ENCODE measurements around the gene PRIMPOL.
"Not testable (repeated sequence)": the region's sequence is repeated elsewhere in the genome, so short reads cannot be mapped to it uniquely, and the experiment has no call there.

The PRIMPOL gene, protein sequence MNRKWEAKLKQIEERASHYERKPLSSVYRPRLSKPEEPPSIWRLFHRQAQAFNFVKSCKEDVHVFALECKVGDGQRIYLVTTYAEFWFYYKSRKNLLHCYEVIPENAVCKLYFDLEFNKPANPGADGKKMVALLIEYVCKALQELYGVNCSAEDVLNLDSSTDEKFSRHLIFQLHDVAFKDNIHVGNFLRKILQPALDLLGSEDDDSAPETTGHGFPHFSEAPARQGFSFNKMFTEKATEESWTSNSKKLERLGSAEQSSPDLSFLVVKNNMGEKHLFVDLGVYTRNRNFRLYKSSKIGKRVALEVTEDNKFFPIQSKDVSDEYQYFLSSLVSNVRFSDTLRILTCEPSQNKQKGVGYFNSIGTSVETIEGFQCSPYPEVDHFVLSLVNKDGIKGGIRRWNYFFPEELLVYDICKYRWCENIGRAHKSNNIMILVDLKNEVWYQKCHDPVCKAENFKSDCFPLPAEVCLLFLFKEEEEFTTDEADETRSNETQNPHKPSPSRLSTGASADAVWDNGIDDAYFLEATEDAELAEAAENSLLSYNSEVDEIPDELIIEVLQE

DNA sequence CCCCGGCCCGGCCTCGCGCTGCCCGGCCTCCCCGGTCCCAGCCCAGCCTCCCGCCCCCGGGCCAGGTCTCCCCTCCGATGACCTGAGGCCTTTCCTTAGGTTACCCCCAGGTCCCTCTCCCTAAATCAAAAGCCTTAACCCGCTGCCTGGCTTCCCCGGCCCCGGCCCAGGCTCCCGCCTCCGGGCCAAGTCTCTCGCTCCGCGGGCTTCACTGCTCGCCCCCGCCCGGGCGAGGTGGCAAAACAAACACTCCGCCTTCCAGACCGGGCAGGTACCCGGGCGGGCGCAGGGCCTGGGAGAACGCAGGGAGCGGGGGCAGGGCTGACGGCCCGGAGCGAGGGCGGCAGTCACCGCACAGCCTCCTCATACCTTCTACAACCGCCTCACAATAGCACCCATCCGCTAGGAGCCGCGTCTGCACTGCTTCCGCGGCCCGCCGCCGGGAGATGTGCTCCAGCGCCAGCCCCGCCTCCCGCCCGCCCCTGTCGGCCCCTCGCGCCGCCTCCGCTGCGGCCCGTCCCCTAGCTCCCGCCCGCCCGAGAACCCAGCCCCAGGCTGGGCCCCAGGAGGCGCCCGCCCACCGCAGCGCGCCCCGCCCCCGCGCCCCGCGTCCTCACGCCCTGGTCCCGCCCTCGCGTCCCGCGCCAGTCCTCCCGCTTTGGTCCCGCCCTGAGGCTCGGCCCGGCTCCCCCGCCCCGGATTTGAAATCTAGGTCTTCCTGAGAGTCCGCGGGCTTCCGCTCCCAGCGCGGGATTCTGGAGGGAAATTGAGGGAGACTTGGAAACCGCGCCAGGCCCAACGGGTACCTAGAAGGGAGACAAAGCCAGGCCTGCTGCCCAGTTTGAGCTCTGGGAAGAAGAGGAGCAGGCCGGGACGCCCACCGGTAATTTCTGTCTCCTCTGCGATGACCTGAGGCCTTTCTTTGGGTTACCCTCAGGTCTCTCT, at the start of gene PRIMPOL, which contains the start of gene CASP3:
Gene PRIMPOL (plus strand): TSS at position 713 of the 945 bp plus-strand sequence. CDS start 7,403 bp downstream, outside the sequence.
Gene CASP3 (minus strand): TSS at position 422 of the 945 bp plus-strand sequence. CDS start 10,994 bp downstream, outside the sequence.
- FAIRE-seq, result no peak

DNA sequence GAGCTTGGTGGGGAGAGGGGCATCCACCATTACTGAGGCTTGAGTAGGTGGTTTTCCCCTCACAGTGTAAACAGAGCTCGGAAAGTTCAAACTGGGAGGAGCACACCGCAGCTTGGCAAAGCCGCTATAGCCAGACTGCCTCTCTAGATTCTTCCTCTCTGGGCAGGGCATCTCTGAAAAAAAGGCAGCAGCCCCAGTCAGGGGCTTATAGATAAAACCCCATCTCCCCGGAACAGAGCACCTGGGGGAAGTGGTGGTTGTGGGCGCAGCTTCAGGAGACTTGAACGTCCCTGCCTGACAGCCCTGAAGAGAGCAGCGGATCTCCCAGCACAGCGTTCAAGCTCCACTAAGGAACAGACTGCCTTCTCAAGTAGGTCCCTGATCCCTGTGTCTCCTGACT, 48.6 kb upstream of the PRIMPOL start:
- FAIRE-seq, result not testable (repeated sequence)

DNA sequence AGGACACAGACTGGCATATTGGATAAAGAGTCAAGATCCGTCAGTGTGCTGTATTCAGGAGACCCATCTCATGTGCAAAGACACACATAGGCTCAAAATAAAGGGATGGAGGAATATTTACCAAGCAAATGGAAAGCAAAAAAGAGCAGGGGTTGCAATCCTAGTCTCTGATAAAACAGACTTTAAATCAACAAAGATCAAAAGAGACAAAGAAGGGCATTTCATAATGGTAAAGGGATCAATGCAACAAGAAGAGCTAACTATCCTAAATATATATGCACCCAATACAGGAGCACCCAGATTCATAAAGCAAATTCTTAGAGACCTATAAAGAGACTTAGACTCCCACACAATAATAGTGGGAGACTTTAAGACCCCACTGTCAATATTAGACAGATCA, 46.7 kb upstream of the PRIMPOL start:
- not testable (repeated sequence) for FAIRE-seq

DNA sequence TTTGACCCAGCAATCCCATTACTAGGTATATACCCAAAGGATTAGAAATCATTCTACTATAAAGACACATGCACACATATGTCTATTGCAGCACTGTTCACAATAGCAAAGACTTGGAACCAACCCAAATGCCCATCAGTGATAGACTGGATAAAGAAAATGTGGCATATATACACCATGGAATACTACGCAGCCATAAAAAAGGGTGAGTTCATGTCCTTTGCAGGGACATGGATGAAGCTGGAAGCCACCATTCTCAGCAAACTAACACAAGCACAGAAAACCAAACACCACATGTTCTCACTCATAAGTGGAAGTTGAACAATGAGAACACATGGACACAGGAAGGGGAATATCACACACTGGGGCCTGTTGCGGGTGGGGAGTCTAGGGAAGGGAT, 42.1 kb upstream of the PRIMPOL start:
- not testable (repeated sequence) for FAIRE-seq

DNA sequence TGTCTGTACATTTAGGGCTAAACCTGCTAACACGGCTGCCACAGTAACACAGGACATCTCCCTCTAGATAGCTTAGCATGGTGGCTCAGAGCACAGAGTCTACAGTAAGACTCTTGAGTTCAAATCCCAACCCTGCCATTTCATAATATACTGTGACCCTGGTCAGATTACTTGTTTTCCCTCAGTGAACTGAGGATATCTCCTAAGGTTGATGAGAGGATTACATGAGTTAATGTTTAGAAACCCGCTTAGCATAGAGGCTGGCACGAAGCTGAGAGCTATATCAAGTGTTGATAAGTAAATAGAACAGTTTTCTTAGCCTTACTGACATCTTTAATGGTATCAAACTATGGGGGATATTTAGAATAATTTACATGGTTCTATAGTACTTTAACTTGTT, 37.5 kb upstream of the PRIMPOL start:
- no peak for FAIRE-seq

DNA sequence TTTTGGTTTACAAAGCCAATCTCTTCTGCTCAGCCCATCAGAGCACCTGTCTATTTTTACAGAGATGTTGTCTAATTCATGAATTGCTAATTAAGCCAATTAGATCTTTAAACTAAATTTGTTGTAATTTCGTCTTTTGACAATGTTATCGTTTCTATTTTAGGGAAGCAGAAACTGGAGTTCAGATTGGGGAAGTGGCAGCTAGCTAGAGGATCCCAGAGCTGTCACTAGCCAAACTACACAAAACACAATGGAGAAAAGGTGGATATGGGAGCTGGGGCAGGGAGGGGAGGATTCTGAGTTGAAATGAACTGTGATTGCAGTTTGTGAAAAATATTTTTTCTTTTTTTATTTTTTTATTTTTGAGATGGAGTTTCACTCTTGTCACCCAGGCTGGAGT, 36.1 kb upstream of the PRIMPOL start:
- FAIRE-seq, result no peak

DNA sequence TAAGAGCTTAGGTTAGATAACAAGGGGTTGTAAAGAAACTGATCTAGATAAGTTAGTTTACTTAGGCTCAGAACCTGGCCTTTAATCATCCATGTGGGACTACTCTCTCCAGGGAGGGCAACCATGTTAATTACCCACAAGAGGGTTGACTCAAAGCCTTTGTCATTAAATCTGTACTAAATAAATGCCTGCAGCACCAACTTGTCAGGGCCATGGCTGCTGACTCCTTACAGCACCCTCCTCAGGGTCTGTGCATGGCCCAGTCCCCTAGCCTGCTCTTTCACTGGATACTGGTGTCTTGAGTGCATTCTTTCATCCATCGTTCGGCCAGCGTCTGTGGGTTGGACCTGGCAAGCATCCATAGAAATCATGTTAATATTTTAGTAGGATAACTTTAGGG, 35.0 kb upstream of the PRIMPOL start:
- FAIRE-seq, result no peak

DNA sequence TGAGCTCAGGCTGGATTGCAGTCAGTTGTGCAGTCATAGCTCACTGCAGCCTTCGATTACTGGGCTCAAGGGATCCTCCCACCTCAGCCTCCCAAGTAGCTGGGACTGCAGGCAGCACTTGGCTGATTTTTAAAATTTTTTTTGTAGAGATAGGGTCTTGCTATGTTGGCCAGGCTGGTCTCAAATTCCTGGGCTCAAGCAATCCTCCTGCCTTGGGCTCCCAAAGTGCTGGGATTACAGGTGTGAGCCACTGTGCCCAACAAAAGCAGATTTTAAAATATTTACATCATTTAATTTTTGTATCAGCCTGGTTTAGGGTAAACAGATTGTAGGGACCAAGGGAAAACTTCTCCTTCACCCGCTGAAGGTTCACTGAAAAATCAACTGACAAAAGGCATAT, 33.4 kb upstream of the PRIMPOL start:
- not testable (repeated sequence) for FAIRE-seq

DNA sequence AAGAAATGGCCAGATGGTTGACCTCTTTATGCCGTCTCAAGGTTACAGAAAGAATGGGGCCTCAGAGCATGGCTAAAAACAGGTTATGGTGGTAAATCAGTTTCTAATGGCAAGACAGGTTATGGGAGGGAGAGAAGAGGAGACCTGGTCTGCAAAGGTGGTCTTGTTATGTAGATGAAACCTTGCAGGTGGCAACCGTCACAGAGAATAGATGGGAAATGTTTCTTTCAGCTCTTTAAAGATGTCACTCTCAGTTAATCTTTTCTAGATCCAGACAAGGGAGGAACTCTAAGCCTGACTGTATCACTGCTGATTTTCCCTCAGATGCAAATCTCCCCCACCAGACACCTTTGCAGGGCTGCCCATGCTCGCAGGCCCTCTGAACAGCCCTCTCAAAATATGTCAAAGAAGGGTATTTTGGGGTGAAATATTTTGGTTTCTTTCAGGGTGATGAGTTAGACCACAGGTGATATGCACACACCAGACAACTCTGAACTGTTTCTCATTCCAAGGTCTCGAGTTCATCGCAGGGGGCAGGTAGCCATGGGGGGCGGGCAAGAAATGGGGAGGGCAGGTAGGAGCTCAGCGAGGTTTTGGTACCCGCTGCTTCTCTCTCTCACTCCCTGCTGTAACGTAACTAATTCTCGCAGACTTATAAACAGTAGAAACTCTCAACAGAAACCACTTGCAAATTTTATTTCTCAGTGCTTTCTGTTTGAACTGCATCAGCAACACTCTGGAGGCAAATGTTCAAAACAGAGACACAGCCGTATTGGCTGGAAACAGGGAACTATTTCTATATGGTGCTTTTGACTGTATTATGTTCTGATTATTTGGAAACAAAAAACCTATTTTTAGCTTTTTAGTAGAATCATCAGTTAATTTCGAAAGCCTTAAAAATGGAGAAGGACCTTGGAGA, 32.6 kb upstream of the PRIMPOL start:
- FAIRE-seq, result no peak

DNA sequence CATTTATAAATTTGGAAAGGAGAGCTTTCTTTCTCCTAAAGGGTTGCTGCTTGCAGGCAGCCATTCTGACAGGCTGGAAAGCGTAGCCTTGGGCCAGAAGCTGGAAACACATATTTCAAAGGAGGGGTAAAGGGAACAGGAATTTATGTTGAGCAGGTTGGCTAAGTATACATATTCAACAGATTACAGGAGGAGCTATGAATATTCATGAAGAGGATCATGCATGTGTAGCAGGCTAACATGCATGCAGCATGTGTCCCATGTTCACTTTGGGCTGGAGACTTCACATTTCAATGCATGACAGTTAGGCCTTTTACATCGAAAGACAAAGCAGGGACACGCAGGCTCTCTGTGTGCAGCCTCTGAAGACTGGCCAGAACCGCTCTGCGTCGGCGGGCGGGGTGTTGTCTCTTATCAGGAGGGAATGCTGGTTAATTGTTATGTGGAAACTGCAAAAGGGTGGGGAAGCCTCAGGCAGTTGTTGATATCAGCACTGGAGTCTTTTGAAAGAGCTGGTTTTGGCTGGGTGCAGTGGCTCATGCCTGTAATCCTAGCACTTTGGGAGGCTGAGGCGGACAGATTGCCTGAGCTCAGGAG, 31.8 kb upstream of the PRIMPOL start:
- FAIRE-seq, result no peak

DNA sequence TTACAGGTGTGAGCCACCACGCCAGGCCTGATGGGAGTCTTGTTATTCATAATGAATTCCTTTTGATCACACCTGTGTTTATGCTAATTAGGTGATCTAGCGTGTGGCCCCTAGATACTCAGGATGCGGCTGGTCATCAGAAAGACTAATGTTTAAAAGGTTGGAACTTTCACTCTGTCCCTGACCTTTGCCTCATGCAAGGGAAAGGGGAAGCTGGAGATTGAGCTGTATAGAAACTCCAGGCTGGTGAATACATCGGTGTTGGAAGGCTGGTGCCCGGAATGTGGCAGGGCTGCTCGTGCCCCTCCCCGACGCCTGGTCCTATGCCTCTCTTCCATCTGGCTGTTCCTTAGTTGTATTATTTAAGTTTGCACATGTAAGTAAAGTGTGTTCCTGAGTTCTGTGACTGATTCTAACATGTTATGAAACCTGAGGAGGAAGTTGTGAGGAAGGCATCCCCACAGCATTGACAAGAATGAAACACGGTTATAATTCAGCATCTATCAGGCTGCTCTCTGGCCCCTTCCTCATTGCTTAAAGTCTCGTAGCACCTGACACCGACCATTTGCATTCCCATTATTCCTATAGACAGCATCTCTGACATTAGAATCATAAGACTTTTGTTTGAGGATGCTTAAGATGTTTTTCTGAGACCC, 29.2 kb upstream of the PRIMPOL start:
- no peak for FAIRE-seq

DNA sequence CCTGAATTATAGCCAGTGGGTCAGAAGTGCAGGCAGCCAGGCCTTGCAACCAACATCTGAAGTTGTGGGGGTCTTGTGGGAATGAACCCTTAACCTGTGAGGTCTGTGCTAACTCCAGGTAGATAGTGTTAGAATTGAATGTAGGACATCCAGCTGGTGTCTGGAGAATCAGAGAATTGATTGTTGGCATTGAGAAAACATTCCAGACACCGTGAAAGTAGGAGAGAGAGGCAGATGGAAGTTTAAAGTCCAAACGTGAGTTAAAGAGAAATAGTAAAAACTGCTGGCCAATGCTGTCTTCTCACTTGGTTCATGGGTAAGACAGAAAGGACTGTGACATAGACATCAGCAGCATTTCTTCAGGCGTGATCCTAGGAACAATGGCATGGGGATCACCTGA, 28.0 kb upstream of the PRIMPOL start:
- no peak for FAIRE-seq

DNA sequence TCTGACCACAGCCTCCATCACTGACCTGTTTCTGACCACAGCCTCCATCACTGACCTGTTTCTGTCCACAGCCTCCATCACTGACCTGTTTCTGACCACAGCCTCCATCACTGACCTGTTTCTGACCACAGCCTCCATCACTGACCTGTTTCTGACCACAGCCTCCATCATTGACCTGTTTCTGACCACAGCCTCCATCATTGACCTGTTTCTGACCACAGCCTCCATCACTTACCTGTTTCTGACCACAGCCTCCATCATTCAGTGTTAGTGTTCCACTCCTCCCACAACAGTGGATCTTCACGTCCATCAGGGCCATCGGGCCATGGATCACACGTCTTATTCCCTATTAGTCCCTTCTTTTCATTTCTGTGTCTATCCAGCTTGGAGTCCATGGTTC, 25.0 kb upstream of the PRIMPOL start:
- FAIRE-seq, result not testable (repeated sequence)

DNA sequence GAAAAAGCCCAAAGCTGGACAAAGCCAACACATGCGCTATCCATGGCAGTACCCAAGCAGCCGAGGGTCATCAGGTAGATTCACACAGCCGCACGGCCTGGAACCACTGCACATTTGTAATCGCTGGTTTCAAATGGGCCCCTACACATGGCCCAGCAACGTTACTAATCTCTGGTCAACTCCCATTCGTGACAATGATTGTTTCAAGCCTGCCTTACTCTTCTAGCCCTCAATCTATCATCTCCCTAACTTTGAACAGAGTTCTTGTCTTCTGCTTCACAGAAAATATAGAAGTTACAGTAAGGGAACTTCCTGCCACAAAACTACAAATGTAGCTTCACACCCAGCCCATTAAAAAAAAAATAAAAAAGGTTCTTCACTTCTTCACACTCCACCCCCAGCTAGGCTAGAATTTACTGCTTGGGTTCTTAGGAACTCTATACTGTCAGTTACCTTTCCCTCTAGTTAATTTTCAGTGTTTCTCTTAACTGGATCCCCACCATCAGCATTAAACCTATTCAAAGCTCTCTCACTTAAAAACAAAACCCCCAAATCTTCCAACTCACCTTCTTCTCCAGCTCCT, 24.5 kb upstream of the PRIMPOL start:
- FAIRE-seq, result no peak

DNA sequence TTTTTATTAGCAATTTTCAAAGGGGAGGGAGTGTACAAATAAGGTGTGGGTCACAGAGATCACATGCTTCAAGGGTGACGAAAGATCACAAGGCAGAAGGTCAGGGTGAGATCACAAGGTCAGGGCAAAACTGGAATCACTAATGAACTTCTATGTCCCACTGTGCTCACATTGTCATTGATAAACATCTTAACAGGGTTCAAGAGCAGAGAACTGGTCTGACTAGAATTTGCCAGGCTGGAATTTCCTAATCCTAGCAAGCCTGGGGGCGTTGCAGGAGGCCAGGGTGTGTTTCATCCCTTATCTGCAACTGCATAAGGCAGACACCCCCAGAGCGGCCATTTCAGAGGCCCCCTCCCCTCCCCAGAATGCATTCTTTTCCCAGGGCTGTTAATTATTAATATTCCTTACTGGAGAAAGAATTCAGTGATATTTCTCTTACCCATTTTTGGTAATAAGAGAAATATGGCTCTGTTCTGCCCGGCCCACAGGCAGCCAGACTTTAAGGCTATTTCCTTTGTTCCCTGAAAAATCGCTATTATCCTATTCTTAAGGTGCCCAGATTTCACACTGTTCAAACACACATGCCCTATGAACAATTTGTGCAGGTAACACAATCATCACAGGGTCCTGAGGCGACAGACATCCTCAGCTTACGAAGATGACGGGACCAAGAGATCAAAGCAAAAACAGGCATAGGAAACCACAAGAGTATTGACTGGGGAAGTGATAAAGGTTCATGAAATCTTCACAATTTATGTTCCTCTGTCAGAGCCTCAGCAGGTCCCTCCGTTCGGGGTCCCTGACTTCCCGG, 23.5 kb upstream of the PRIMPOL start:
- not testable (repeated sequence) for FAIRE-seq

DNA sequence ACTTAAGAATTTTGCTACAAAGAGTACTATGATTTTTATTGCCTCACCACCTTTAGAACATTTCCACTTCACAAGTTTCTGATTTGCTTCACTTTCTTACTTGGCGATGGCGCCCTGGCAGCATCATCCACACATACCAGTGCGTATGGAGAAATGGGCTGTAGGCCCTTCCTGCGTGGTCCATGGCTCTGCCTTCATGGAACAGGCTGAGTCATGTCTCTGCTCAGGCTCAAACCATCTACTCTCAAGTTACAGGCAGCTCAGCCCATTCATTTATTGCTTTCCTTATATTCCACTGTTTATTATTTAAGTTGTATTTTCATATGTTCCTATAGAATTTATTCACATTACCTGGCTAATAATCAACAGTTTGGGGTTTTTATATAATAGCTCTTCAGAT, 21.4 kb upstream of the PRIMPOL start:
- no peak for FAIRE-seq

DNA sequence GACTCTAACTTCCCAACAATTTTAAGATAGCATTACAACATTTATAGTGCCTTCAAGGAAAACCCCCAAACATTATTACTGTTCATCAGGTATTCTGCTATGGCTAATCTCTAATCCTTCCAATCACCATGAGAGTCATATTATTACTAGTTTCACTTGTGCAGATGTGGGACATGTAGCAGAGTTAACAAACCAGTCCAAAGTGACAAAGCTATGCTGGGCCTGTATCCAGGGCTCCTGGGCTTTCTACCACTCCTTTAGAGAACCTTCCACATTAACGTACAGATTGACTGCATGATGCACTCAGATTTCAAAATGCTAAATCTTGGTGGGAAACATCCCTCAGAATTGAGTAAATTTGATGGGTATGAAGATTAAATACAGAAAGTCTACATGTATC, 16.7 kb upstream of the PRIMPOL start:
- FAIRE-seq, result no peak

DNA sequence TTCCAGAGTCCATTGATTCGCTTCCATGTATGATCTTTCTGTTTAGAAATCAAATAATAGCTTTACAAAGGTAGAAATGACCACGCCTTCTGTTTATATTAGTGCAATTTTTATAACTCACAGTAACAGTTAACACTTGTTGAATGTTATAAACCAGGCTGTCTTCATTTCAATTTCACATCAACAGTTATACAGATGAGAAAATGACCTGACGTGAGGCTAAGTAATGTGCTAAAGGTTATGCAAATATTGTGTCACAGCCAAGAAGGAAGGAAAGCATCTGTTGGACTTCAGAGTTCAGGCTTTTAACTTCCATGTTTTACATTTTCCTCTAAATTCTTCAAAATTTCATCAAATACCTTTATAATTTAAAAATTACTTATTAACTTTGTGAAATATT, 14.2 kb upstream of the PRIMPOL start:
- FAIRE-seq, result peak; percentile 41

DNA sequence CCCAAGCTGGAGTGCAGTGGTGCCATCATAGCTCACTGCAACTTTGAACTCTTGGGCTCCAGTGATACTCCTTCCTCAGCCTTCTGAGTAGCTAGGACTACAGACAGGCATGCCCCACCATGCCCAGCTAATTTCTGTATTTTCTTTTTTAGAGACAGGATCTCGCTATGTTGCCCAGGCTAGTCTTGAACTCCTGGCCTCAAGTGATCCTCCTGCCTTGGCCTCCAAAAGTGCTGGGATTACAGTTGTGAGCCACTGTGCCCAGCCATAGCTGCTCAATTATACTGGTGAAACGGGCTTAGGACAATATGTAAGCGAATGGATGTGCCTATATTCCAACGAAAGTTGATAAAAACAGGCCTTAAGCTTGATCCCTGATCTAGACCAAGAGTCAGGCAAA, 13.4 kb upstream of the PRIMPOL start:
- no peak for FAIRE-seq

DNA sequence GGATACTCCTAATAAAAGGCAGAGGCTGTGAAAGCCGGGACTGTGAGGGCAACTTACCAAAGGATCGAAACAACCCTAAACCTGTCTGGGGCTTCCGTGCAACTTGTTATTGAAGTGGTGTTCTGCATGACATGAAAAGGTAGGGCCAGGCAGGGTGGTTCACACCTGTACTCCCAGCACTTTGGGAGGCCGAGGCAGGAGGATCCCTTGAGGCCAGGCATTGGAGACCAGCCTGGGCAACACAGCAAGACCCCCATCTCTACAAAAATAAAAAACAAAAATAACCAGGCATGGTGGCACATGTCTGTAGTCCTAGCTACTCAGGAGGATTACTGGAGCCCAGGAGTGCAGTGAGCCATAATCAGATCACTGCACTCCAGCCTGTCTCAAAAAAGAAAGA, 12.6 kb upstream of the PRIMPOL start:
- FAIRE-seq, result no peak
